Natural killer cell (primary cell): ENCODE results near the gene MCAT. TPM values are rescaled to one million over a fixed set of nuclear protein-coding genes. Genes with fewer than 3 reads are reported as not detected.
A peak's percentile ranks its signal among the peaks of the same experiment; 100 is the strongest.

Source experiments
- ATAC-seq, 3 donors: fragments of 150-1000 bp in 2 of 3; fragments of 200-7000 bp in 1 of 3; cut with Tn5 transposase; 1 replicate in 1 of 3; 2 replicates in 2 of 3; pipeline ENCODE4 v1.10.0; 2021; ENCODE audit warnings: mild to moderate bottlenecking in 2 of 3, moderate library complexity in 2 of 3
- DNase-seq, 2 donors: peaks; one replicate each; pipeline versions ENCODE4 v3.0.0 to v3.0.0-alpha.2; 2013 to 2021; ENCODE audit warnings: mixed read lengths in 1 of 2
- H3K27ac ChIP-seq: one replicate; pipeline ENCODE4 v1.5.1; 2013; ENCODE audit warnings: mild to moderate bottlenecking, low read length
- H3K27me3 ChIP-seq: one replicate; pipeline ENCODE4 v1.6.1; 2013; ENCODE audit warnings: low read length; ENCODE audit not compliant: control insufficient read depth, insufficient read depth
- H3K36me3 ChIP-seq: one replicate; pipeline ENCODE4 v1.6.1; 2013; ENCODE audit warnings: low read length; ENCODE audit not compliant: control insufficient read depth, insufficient read depth
- H3K4me1 ChIP-seq: one replicate; pipeline ENCODE4 v1.6.1; 2013; ENCODE audit warnings: low read length; ENCODE audit not compliant: control insufficient read depth, insufficient read depth
- H3K4me3 ChIP-seq: one replicate; pipeline ENCODE4 v1.5.1; 2013; ENCODE audit warnings: low read length
- H3K9me3 ChIP-seq: one replicate; pipeline ENCODE4 v1.6.1; 2013; ENCODE audit warnings: low read length; ENCODE audit not compliant: control insufficient read depth, insufficient read depth
- H3K27ac Mint-ChIP-seq, 2 donors: one replicate each; pipeline ENCODE4 v1.8.0; 2022; ENCODE audit warnings: mild to moderate bottlenecking in 2 of 2, mixed read lengths in 2 of 2, moderate library complexity in 1 of 2
- H3K27me3 Mint-ChIP-seq, 2 donors: one replicate each; pipeline ENCODE4 v1.8.0; 2022; ENCODE audit warnings: low read depth in 2 of 2, mixed read lengths in 2 of 2
- H3K36me3 Mint-ChIP-seq: one replicate; pipeline ENCODE4 v1.8.0; 2022; ENCODE audit warnings: mixed read lengths
- H3K4me1 Mint-ChIP-seq, 2 donors: one replicate each; pipeline ENCODE4 v1.8.0; 2022; ENCODE audit warnings: mixed read lengths in 2 of 2
- H3K4me3 Mint-ChIP-seq: one replicate; pipeline ENCODE4 v1.8.0; 2022; ENCODE audit warnings: mild to moderate bottlenecking, moderate library complexity, mixed read lengths
- H3K9me3 Mint-ChIP-seq, 2 donors: one replicate each; pipeline ENCODE4 v1.8.0; 2022; ENCODE audit warnings: mixed read lengths in 2 of 2
- WGBS: methylation state at CpG from one replicate; pipeline ENCODE4 v1.1.7; 2013; ENCODE audit warnings: missing lambda C conversion rate; ENCODE audit not compliant: insufficient coverage; 5-methylcytosine and 5-hydroxymethylcytosine counted together
- intact Hi-C: fragments of 100-400 bp; cut with micrococcal nuclease; formaldehyde crosslinking; loops from one replicate; pipeline ENCODE4 v1.14.2; 2022
- total RNA-seq, 4 donors: library from RNA; stranded (reverse); fragments of 120-200 nt in 1 of 4; gene quantifications; one replicate each; pipeline versions ENCODE4 v1.2.3 to v1.2.4, GENCODE V29; 2013 to 2022
- TF ChIP-seq, protein P1 (sequence below): fragments of 200-600 bp; IDR thresholded peaks from one replicate; pipeline ENCODE4 v1.8.0; 2022; ENCODE audit warnings: antibody characterized with exemption

MCAT gene
- total RNA-seq, 3 donors from 2014 or later (not counting 1 experiment from before 2014, with no cell fraction given) = 6.5 to 12.4 (median 9.3) TPM

DNA sequence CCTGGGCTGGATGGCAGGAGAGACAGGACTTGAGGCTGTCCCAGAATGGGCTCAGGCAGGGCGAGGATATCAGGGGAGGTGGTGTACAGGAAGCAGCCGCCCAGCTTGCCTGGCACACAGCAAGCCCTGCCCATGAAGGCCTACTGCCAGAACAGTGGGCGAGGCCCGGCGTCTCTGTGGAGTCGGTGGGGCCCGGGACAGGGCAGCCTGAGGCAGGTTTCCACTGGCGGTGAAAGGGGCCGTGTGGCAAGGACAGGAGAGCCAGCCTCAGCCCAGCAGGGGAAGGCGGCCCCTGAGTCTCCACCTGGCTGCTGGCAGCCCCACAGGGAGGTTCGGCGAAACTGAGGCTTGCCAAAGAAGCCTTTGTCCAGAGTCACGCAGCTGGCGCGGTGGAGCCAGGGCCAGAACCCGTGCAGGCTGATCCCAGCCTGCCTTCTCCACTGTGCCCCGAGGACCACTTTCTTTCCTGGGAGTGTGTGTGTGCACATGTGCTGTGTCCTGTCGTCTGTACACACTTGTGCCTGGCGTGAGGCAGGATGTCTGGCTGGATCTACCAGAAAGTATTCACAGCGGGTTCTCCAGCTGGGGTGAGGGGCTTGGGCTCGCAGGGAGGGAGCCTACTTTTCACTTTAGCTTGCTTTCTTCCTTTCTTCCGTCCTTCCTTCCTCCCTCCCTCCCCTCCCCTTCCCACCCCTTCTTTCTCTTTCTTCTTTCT, 9.3 kb upstream of the MCAT start:
- Histone ChIP-seq H3K4me3 (peak overlapping the region; percentile 76), H3K9me3 (no peaks in the 10 kb centered on the region), H3K27ac (peak overlapping the region; percentile 39), H3K27me3 (no peaks in the 10 kb centered on the region), H3K4me1 (peaks cover 61% of the 10 kb centered on the region), H3K36me3 (no peaks in the 10 kb centered on the region)
- peak overlapping the region; percentile 86 for H3K4me3 Mint-ChIP-seq
- TF ChIP-seq, protein P1, sequence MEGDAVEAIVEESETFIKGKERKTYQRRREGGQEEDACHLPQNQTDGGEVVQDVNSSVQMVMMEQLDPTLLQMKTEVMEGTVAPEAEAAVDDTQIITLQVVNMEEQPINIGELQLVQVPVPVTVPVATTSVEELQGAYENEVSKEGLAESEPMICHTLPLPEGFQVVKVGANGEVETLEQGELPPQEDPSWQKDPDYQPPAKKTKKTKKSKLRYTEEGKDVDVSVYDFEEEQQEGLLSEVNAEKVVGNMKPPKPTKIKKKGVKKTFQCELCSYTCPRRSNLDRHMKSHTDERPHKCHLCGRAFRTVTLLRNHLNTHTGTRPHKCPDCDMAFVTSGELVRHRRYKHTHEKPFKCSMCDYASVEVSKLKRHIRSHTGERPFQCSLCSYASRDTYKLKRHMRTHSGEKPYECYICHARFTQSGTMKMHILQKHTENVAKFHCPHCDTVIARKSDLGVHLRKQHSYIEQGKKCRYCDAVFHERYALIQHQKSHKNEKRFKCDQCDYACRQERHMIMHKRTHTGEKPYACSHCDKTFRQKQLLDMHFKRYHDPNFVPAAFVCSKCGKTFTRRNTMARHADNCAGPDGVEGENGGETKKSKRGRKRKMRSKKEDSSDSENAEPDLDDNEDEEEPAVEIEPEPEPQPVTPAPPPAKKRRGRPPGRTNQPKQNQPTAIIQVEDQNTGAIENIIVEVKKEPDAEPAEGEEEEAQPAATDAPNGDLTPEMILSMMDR = no peak
- 10% methylated on average over 22 of the region's 22 CpGs for WGBS
- ATAC-seq (peak; percentile 69 to 77 (median 76)), DNase-seq (peak; percentile 44 to 74)
- no peaks in the 10 kb centered on the region for H3K27me3 Mint-ChIP-seq
- H3K9me3 Mint-ChIP-seq = no peaks in the 10 kb centered on the region
- peak overlapping the region; percentile 18 to 90 for H3K27ac Mint-ChIP-seq
- H3K4me1 Mint-ChIP-seq = peaks cover 27 to 33% of the 10 kb centered on the region in 2 donors
- intact Hi-C loops = loop anchor here (5.0 kb wide), 1 partner anchor 35 kb away; the partner anchor contains the start of gene TTLL12
- H3K36me3 Mint-ChIP-seq = no peaks in the 10 kb centered on the region

GRCh38 chr22:43152003-43152356, 8.8 kb upstream of the MCAT start:
- Mint-ChIP-seq H3K4me1 (peaks cover 31 to 33% of the 10 kb centered on the region in 2 donors), H3K27ac (peak overlapping the region; percentile 18 to 90), H3K36me3 (no peaks in the 10 kb centered on the region), H3K9me3 (no peaks in the 10 kb centered on the region), H3K4me3 (peak overlapping the region; percentile 86), H3K27me3 (no peaks in the 10 kb centered on the region)
- Histone ChIP-seq H3K4me3 (peak overlapping the region; percentile 76), H3K36me3 (no peaks in the 10 kb centered on the region), H3K27ac (peak overlapping the region; percentile 39), H3K4me1 (peaks cover 63% of the 10 kb centered on the region), H3K9me3 (no peaks in the 10 kb centered on the region), H3K27me3 (no peaks in the 10 kb centered on the region)
- WGBS = 2% methylated on average over 18 of the region's 18 CpGs
- intact Hi-C loops = loop anchor here (5.0 kb wide), 1 partner anchor 35 kb away; the partner anchor contains the start of gene TTLL12
- ATAC-seq (peak; percentile 17 to 20 (median 20)), DNase-seq (no peak)
- TF ChIP-seq, protein P1 = no peak

DNA sequence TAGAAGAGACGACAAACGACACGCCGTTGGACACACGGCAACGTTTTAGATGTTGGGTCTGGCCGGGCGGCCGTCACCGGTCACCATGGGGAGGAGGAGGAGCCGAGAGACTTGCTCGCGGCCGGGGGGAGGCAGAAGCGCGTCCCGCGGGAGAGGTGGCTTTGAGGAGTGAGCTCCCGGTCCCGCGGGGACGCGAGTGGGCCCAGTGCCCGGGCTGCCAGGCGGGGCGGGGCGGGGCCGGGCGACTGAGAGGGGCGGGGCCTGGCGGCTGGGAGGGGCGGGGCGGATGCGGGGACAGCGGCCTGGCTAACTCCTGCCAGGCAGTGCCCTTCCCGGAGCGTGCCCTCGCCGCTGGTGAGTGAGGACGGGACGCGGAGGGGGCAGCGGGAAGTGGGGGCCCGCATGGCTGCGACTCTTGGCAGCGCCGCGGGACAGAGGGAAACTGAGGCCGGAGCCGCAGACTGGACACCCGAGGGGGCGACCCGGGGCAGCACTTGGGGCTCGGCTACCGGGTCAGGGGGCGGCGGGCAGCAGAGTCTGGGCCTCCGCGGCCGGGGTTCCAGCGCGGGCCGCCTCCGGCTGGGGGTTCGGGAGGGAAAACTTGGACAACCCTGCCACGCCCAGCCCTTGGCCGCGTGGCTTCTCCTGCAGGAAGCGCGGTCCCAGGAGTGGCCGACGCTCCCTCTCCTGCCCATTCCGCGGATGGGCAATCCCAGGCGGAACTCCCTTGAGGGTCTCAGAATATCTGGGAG, 8.2 kb upstream of the MCAT start, which contains the start of gene TSPO:
TSPO (plus strand) TSS at position 309 of the 752 bp plus-strand sequence. CDS start 7,680 bp downstream, outside the sequence.
- peak; percentile 56 to 72 for DNase-seq
- TF ChIP-seq, protein P1 = no peak
- H3K9me3 Mint-ChIP-seq = no peaks in the 10 kb centered on the region

More for the DNA sequence above, 8.2 kb upstream of the MCAT start, which contains the start of gene TSPO:
- peak within 1 kb of the TSS; percentile 81 to 90 for H3K27ac Mint-ChIP-seq
- ATAC-seq = peak; percentile 76 to 79 (median 78)
- H3K36me3 Mint-ChIP-seq = no peaks in the 10 kb centered on the region
- peak within 1 kb of the TSS; percentile 93 for H3K4me3 Mint-ChIP-seq
- peaks cover 31 to 33% of the 10 kb centered on the region in 2 donors for H3K4me1 Mint-ChIP-seq
- no peaks in the 10 kb centered on the region for H3K9me3 ChIP-seq
- intact Hi-C loops = loop anchor here (5.0 kb wide), 1 partner anchor 36 kb away; the partner anchor contains the start of gene TTLL12
- peak within 1 kb of the TSS; percentile 68 for H3K27ac ChIP-seq
- H3K27me3 Mint-ChIP-seq = no peaks in the 10 kb centered on the region
- no peaks in the 10 kb centered on the region for H3K27me3 ChIP-seq
- H3K4me3 ChIP-seq = peak within 1 kb of the TSS; percentile 76
- under 1% methylated on average over 75 of the region's 75 CpGs for whole genome bisulfite sequencing
- H3K4me1 ChIP-seq = peaks cover 67% of the 10 kb centered on the region
- H3K36me3 ChIP-seq = no peaks in the 10 kb centered on the region
